Activated T-cell treated with anti-CD3 and anti-CD28 coated beads, Interleukin-2, amount 50 U/mL, for 72 hours (primary cell): ENCODE data around the gene CCDC107. TPM values are rescaled to one million over a fixed set of nuclear protein-coding genes. Genes with fewer than 3 reads are reported as not detected.
A peak's percentile ranks its signal among the peaks of the same experiment; 100 is the strongest.
"Not testable (repeated sequence)": the region's sequence is repeated elsewhere in the genome, so short reads cannot be mapped to it uniquely, and the experiment has no call there.

Experiments used
- ATAC-seq, 2 donors: fragments of 150-1000 bp; cut with Tn5 transposase; replicated peaks in 1 of 2; 2 replicates each; pipeline ENCODE4 v1.10.0; 2021; ENCODE audit warnings: moderate library complexity in 2 of 2, mild to moderate bottlenecking in 1 of 2
- DNase-seq, 2 donors: peaks; one replicate each; pipeline ENCODE4 v3.0.0; 2021 to 2022; ENCODE audit warnings: mixed read lengths in 1 of 2
- H3K27ac Mint-ChIP-seq: one replicate; pipeline ENCODE4 v1.8.0; 2022; ENCODE audit warnings: mild to moderate bottlenecking, moderate library complexity, mixed read lengths
- H3K27me3 Mint-ChIP-seq: one replicate; pipeline ENCODE4 v1.8.0; 2022; ENCODE audit warnings: low read depth, mixed read lengths
- H3K36me3 Mint-ChIP-seq, 2 donors: one replicate each; pipeline ENCODE4 v1.8.0; 2022; ENCODE audit warnings: mixed read lengths in 2 of 2, mild to moderate bottlenecking in 1 of 2; ENCODE audit not compliant: insufficient read depth in 2 of 2
- H3K4me1 Mint-ChIP-seq: one replicate; pipeline ENCODE4 v1.8.0; 2022; ENCODE audit warnings: low read depth, mixed read lengths
- H3K4me3 Mint-ChIP-seq, 2 donors: one replicate each; pipeline ENCODE4 v1.8.0; 2022; ENCODE audit warnings: mild to moderate bottlenecking in 2 of 2, mixed read lengths in 2 of 2, moderate library complexity in 2 of 2
- H3K9me3 Mint-ChIP-seq, 2 donors: one replicate each; pipeline ENCODE4 v1.8.0; 2022; ENCODE audit warnings: mixed read lengths in 2 of 2
- total RNA-seq, 2 donors: library from RNA; stranded (reverse); gene quantifications; one replicate each; pipeline ENCODE4 v1.2.3, GENCODE V29; 2022

CCDC107 gene
- 10 to 100 TPM in 1 of 2 donors, 1 to 10 TPM in 1; 9.5 to 10.8 TPM for total RNA-seq

GRCh38 chr9:35658137-35658967, at the start of gene CCDC107:
Gene CCDC107 (plus strand): TSS chr9:35658292. CDS start chr9:35658380, 88 bp downstream.
- Mint-ChIP-seq H3K4me1 (peaks cover 74% of the 10 kb centered on the region), H3K27ac (peak within 1 kb of the TSS; percentile 100), H3K36me3 (peaks cover 4 to 9% of the 10 kb centered on the region in 2 donors), H3K4me3 (peak within 1 kb of the TSS; percentile 91 to 93), H3K27me3 (peaks cover 4% of the 10 kb centered on the region), H3K9me3 (no peaks in the 10 kb centered on the region)
- ATAC-seq (peak; percentile 66 to 72), DNase-seq (peak; percentile 86 to 90)

- H3K4me3 Mint-ChIP-seq = no peak overlapping the region
- H3K4me1 Mint-ChIP-seq = peaks cover 34% of the 10 kb centered on the region
- H3K27me3 Mint-ChIP-seq = no peaks in the 10 kb centered on the region
- H3K9me3 Mint-ChIP-seq = no peaks in the 10 kb centered on the region
- no peak overlapping the region for H3K27ac Mint-ChIP-seq
- ATAC-seq (no peak), DNase-seq (no peak)
- peaks cover 1 to 3% of the 10 kb centered on the region in 2 donors for H3K36me3 Mint-ChIP-seq
Observed at GRCh38 chr9:35609001-35609819, 48.9 kb upstream of the CCDC107 start.

- Mint-ChIP-seq H3K4me3 (no peak overlapping the region), H3K4me1 (peaks cover 29% of the 10 kb centered on the region), H3K27me3 (no peaks in the 10 kb centered on the region), H3K36me3 (no peaks in the 10 kb centered on the region), H3K9me3 (no peaks in the 10 kb centered on the region), H3K27ac (no peak overlapping the region)
- no peak for ATAC-seq
- no peak for DNase-seq
Observed at GRCh38 chr9:35609820-35610163, 48.3 kb upstream of the CCDC107 start.

- peak; percentile 64 to 66 for DNase-seq
- Mint-ChIP-seq H3K27ac (peak overlapping the region; percentile 87), H3K9me3 (no peaks in the 10 kb centered on the region), H3K4me1 (peaks cover 29% of the 10 kb centered on the region), H3K27me3 (no peaks in the 10 kb centered on the region), H3K4me3 (no peak overlapping the region), H3K36me3 (no peaks in the 10 kb centered on the region)
- ATAC-seq = peak; percentile 74 to 76
Observed at GRCh38 chr9:35611230-35611797, 46.8 kb upstream of the CCDC107 start.

- ATAC-seq, H3K36me3 Mint-ChIP-seq, H3K4me3 Mint-ChIP-seq, H3K27ac Mint-ChIP-seq, DNase-seq, H3K9me3 Mint-ChIP-seq, H3K27me3 Mint-ChIP-seq: not testable (repeated sequence)
- peaks cover 31% of the 10 kb centered on the region for H3K4me1 Mint-ChIP-seq
Observed at GRCh38 chr9:35612066-35612465, 46.0 kb upstream of the CCDC107 start.

- Mint-ChIP-seq H3K36me3 (no peaks in the 10 kb centered on the region), H3K27ac (no peak overlapping the region), H3K9me3 (no peaks in the 10 kb centered on the region), H3K4me3 (no peak overlapping the region), H3K27me3 (no peaks in the 10 kb centered on the region), H3K4me1 (peaks cover 32% of the 10 kb centered on the region)
- DNase-seq (no peak), ATAC-seq (no peak)
Observed at GRCh38 chr9:35612843-35613242, 45.2 kb upstream of the CCDC107 start.

- H3K4me3 Mint-ChIP-seq = peak overlapping the region; percentile 90 to 93
- H3K27me3 Mint-ChIP-seq = no peaks in the 10 kb centered on the region
- ATAC-seq = no peak
- no peak for DNase-seq
- H3K4me1 Mint-ChIP-seq = peaks cover 52% of the 10 kb centered on the region
- no peaks in the 10 kb centered on the region for H3K9me3 Mint-ChIP-seq
- H3K36me3 Mint-ChIP-seq = no peaks in the 10 kb centered on the region
- no peak overlapping the region for H3K27ac Mint-ChIP-seq
Observed at GRCh38 chr9:35615981-35616680, 42.0 kb upstream of the CCDC107 start.

GRCh38 chr9:35616681-35617459, 41.2 kb upstream of the CCDC107 start:
- peak overlapping the region; percentile 92 for H3K27ac Mint-ChIP-seq
- no peaks in the 10 kb centered on the region for H3K36me3 Mint-ChIP-seq
- DNase-seq (peak; percentile 80), ATAC-seq (peak; percentile 73 to 76)
- H3K4me3 Mint-ChIP-seq = peak overlapping the region; percentile 90 to 93
- H3K4me1 Mint-ChIP-seq = peaks cover 46% of the 10 kb centered on the region
- H3K9me3 Mint-ChIP-seq = no peaks in the 10 kb centered on the region
- no peaks in the 10 kb centered on the region for H3K27me3 Mint-ChIP-seq

GRCh38 chr9:35617548-35617947, 40.5 kb upstream of the CCDC107 start:
- H3K36me3 Mint-ChIP-seq = no peaks in the 10 kb centered on the region
- H3K27ac Mint-ChIP-seq = peak overlapping the region; percentile 92
- DNase-seq (no peak), ATAC-seq (no peak)
- no peaks in the 10 kb centered on the region for H3K27me3 Mint-ChIP-seq
- peaks cover 46% of the 10 kb centered on the region for H3K4me1 Mint-ChIP-seq
- H3K9me3 Mint-ChIP-seq = no peaks in the 10 kb centered on the region
- peak overlapping the region; percentile 90 to 93 for H3K4me3 Mint-ChIP-seq

- peak within 1 kb of the TSS; percentile 92 for H3K27ac Mint-ChIP-seq
- H3K36me3 Mint-ChIP-seq = no peaks in the 10 kb centered on the region
- H3K4me3 Mint-ChIP-seq = peak within 1 kb of the TSS; percentile 90 to 93
- no peaks in the 10 kb centered on the region for H3K9me3 Mint-ChIP-seq
- DNase-seq (no peak), ATAC-seq (no peak)
- no peaks in the 10 kb centered on the region for H3K27me3 Mint-ChIP-seq
- peaks cover 46% of the 10 kb centered on the region for H3K4me1 Mint-ChIP-seq
Observed at GRCh38 chr9:35618325-35618727, 39.8 kb upstream of the CCDC107 start, which contains the start of gene CD72. Gene CD72 (minus strand): TSS chr9:35618413. CDS start chr9:35618303, 110 bp downstream.

- ATAC-seq = peak; percentile 65 to 69
- H3K27ac Mint-ChIP-seq = peak overlapping the region; percentile 25
- H3K4me1 Mint-ChIP-seq = peaks cover 46% of the 10 kb centered on the region
- no peaks in the 10 kb centered on the region for H3K9me3 Mint-ChIP-seq
- H3K27me3 Mint-ChIP-seq = no peaks in the 10 kb centered on the region
- peak; percentile 38 to 50 for DNase-seq
- H3K36me3 Mint-ChIP-seq = no peaks in the 10 kb centered on the region
- H3K4me3 Mint-ChIP-seq = peak overlapping the region; percentile 28 to 90
Observed at GRCh38 chr9:35618854-35619799, 39.0 kb upstream of the CCDC107 start.
